ENCODE measurements around the gene PTGER2. TPM values are rescaled to one million over a fixed set of nuclear protein-coding genes. Genes with fewer than 3 reads are reported as not detected.

PTGER2 gene
- total RNA-seq (2022; extraction: Qiagen RNA extraction), result 2.5 to 4.4 TPM (median 4.2 TPM) in 5 replicates

GRCh38 chr14:52313903-52314594 is at the start of gene PTGER2:
TSS of gene PTGER2 (plus strand) at chr14:52314312. CDS start at chr14:52314549, 237 bp downstream.

GRCh38 chr14:52267501-52268278 is 46.4 kb upstream of the PTGER2 start, which contains the start of gene PTGDR:
TSS of gene PTGDR (plus strand) at chr14:52267698. CDS start at chr14:52267815, 117 bp downstream.

Other genes with a start within 250 kb of the PTGER2 start
- 24.6 to 41.4 TPM (median 28.0 TPM) in 5 replicates for gene NID2, start 245.3 kb upstream of the PTGER2 start, total RNA-seq (2022; extraction: Qiagen RNA extraction)
- gene PTGDR, start 46.6 kb upstream of the PTGER2 start, total RNA-seq (2022; extraction: Qiagen RNA extraction), result not detected in 5 replicates
- 0.92 to 1.4 TPM (median 0.98 TPM) in 5 replicates for gene TXNDC16, start 238.2 kb downstream of the PTGER2 start, total RNA-seq (2022; extraction: Qiagen RNA extraction)
- 0.05 to 0.25 TPM (median 0.08 TPM) in 5 replicates for gene GPR137C, start 238.5 kb downstream of the PTGER2 start, total RNA-seq (2022; extraction: Qiagen RNA extraction)

Measured in A549 treated with Hydrocortisone at 1 μM for 4 hours (cell line).